MM.1S (cell line): ENCODE measurements around the gene DIS3L2.

Source experiments
- DNase-seq: peaks from one replicate; pipeline ENCODE4 v3.0.0-alpha.2; 2015
- H2AFZ ChIP-seq: fragments of 300-600 bp; sonication (generic); 2 replicates; pipeline ENCODE4 v1.6.0; 2016; ENCODE audit warnings: antibody characterized with exemption, low read length
- H3F3A ChIP-seq: fragments of 300-600 bp; sonication (generic); 2 replicates; pipeline ENCODE4 v1.6.1; 2016; ENCODE audit warnings: mild to moderate bottlenecking, antibody characterized with exemption, low read length, moderate library complexity, mixed read lengths; ENCODE audit not compliant: insufficient read depth
- H3K27ac ChIP-seq: fragments of 300-600 bp; sonication (generic); 2 replicates; pipeline ENCODE4 v1.5.1; 2016; ENCODE audit warnings: mild to moderate bottlenecking, low read length
- H3K27me3 ChIP-seq: fragments of 300-600 bp; sonication (generic); replicated peaks from 2 replicates; pipeline ENCODE4 v1.6.0; 2016; ENCODE audit warnings: low read length; ENCODE audit not compliant: insufficient read depth
- H3K36me3 ChIP-seq: fragments of 300-600 bp; sonication (generic); replicated peaks from 2 replicates; pipeline ENCODE4 v1.6.1; 2016; ENCODE audit warnings: mild to moderate bottlenecking, low read length, mixed read lengths; ENCODE audit not compliant: insufficient read depth
- H3K4me1 ChIP-seq: fragments of 300-600 bp; sonication (generic); 2 replicates; pipeline ENCODE4 v1.6.1; 2016; ENCODE audit warnings: low read length, mixed read lengths
- H3K4me2 ChIP-seq: fragments of 300-600 bp; sonication (generic); 2 replicates; pipeline ENCODE4 v1.6.0; 2016; ENCODE audit warnings: low read depth, low read length
- H3K4me3 ChIP-seq: fragments of 300-600 bp; sonication (generic); 2 replicates; pipeline ENCODE4 v1.5.1; 2016; ENCODE audit warnings: low read length, mixed read lengths
- H3K79me2 ChIP-seq: fragments of 300-600 bp; sonication (generic); 2 replicates; pipeline ENCODE4 v1.6.1; 2016; ENCODE audit warnings: mixed run types, low read length, mixed read lengths
- H3K9ac ChIP-seq: fragments of 300-600 bp; sonication (generic); 2 replicates; pipeline ENCODE4 v1.6.1; 2016; ENCODE audit warnings: low read length, mixed read lengths
- H3K9me2 ChIP-seq: fragments of 300-600 bp; sonication (generic); replicated peaks from 2 replicates; pipeline ENCODE4 v1.6.1; 2016; ENCODE audit warnings: mild to moderate bottlenecking, low read length, mixed read lengths; ENCODE audit not compliant: insufficient read depth
- H3K9me3 ChIP-seq: fragments of 300-600 bp; sonication (generic); replicated peaks from 2 replicates; pipeline ENCODE4 v1.6.1; 2016; ENCODE audit warnings: mild to moderate bottlenecking, low read length, mixed read lengths; ENCODE audit not compliant: insufficient read depth
- H4K20me1 ChIP-seq: fragments of 300-600 bp; sonication (generic); 2 replicates; pipeline ENCODE4 v1.6.1; 2016; ENCODE audit warnings: mild to moderate bottlenecking, low read length, moderate library complexity, mixed read lengths; ENCODE audit not compliant: insufficient read depth
- EZH2 ChIP-seq: fragments of 300-600 bp; sonication (generic); optimal IDR thresholded peaks from 2 replicates; pipeline ENCODE3; 2017; ENCODE audit warnings: low read depth, mild to moderate bottlenecking, antibody characterized with exemption, low read length, mixed read lengths
- EZH2phosphoT487 ChIP-seq: fragments of 300-600 bp; sonication (generic); IDR thresholded peaks from 2 replicates; pipeline ENCODE4 v1.6.1; 2018; ENCODE audit warnings: antibody characterized with exemption, low read length
- TF ChIP-seq, protein P1 (sequence below): fragments of 300-600 bp; sonication (generic); IDR thresholded peaks from 2 replicates; pipeline ENCODE4 v1.5.1; 2016; ENCODE audit warnings: antibody characterized with exemption, low read length, mixed read lengths

Gene DIS3L2

DNA sequence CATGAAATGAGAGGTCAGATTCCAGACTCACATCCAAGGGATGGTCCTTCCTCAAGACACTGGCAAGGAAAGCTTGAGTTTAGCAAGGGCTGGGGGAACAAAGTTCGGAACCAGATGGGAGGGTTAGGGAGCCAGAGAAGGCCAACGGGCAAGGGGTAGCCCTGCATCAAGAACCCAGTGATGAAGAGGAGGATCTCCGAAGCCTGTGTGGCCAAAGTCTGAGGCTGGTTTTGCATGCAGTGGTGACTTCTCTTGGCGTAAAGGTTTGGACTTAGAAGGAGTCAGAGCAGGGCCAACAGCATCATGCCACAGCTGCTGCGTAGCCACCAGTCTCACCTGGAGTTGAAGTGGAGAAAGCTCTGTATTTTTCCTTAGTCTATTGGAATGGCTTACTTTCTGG is 293.5 kb downstream of the DIS3L2 start:
- DNase-seq = no peak
- no peaks in the 10 kb centered on the region for H3F3A ChIP-seq
- no peaks in the 10 kb centered on the region for H3K4me1 ChIP-seq
- H3K4me3 ChIP-seq = no peak overlapping the region
- no peaks in the 10 kb centered on the region for H3K36me3 ChIP-seq
- TF ChIP-seq EZH2phosphoT487 (no peak), EZH2 (no peak)
- TF ChIP-seq, protein P1, sequence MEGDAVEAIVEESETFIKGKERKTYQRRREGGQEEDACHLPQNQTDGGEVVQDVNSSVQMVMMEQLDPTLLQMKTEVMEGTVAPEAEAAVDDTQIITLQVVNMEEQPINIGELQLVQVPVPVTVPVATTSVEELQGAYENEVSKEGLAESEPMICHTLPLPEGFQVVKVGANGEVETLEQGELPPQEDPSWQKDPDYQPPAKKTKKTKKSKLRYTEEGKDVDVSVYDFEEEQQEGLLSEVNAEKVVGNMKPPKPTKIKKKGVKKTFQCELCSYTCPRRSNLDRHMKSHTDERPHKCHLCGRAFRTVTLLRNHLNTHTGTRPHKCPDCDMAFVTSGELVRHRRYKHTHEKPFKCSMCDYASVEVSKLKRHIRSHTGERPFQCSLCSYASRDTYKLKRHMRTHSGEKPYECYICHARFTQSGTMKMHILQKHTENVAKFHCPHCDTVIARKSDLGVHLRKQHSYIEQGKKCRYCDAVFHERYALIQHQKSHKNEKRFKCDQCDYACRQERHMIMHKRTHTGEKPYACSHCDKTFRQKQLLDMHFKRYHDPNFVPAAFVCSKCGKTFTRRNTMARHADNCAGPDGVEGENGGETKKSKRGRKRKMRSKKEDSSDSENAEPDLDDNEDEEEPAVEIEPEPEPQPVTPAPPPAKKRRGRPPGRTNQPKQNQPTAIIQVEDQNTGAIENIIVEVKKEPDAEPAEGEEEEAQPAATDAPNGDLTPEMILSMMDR = no peak
- H3K9ac ChIP-seq = no peak overlapping the region
- no peaks in the 10 kb centered on the region for H3K27me3 ChIP-seq
- no peaks in the 10 kb centered on the region for H3K9me2 ChIP-seq
- H3K27ac ChIP-seq = no peak overlapping the region
- no peaks in the 10 kb centered on the region for H4K20me1 ChIP-seq
- no peak overlapping the region for H2AFZ ChIP-seq
- H3K79me2 ChIP-seq = no peaks in the 10 kb centered on the region
- H3K4me2 ChIP-seq = no peak overlapping the region
- no peaks in the 10 kb centered on the region for H3K9me3 ChIP-seq

DNA sequence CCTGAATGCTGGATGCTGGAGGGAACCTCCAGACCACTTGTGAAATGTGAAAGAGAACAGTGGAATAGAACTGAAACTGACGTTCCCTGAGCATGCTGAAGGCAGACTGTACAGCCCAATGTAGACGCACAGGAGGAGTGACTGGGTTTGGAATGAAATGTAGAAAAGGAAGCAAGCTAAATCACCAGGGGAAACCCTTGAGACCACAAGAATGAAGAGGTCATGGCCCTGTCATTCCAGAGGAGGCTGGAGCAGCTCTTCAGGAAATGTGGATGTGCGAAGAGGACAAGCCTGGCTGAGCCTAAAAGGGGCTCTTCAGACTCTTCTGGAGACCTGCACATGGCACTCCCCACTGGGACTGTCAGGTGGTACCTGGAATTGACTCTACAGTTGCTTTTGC is 298.6 kb downstream of the DIS3L2 start:
- no peaks in the 10 kb centered on the region for H4K20me1 ChIP-seq
- no peak for TF ChIP-seq EZH2phosphoT487
- no peak for TF ChIP-seq EZH2
- TF ChIP-seq, protein P1 = no peak
- no peak overlapping the region for H3K4me3 ChIP-seq
- H3K4me1 ChIP-seq = no peaks in the 10 kb centered on the region
- H3K27me3 ChIP-seq = no peaks in the 10 kb centered on the region
- H3K9me2 ChIP-seq = no peaks in the 10 kb centered on the region
- H2AFZ ChIP-seq = no peak overlapping the region
- H3K79me2 ChIP-seq = no peaks in the 10 kb centered on the region
- H3K27ac ChIP-seq = no peak overlapping the region
- no peaks in the 10 kb centered on the region for H3K36me3 ChIP-seq
- no peaks in the 10 kb centered on the region for H3K9me3 ChIP-seq
- H3F3A ChIP-seq = no peaks in the 10 kb centered on the region
- DNase-seq = no peak
- H3K4me2 ChIP-seq = no peak overlapping the region
- H3K9ac ChIP-seq = no peak overlapping the region

DNA sequence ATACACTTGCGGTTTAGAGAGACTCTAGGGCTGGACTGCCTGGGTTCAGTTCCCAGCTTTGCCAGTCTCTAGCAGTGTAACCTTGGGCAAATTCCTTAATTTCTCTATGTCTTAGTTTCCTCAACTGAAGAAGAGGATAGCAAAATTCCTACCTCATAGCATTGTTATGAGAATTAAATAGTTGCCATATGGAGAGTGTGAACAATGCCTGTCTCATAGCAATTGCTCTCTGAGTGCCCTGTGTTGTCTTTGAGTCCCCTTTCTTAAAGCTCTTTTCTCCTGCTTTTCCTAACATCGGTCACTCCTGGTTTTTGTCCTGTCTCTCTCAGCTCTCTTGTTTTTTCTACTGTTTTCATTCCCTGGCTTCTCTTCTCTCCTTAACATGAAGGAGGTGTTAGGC is 300.3 kb downstream of the DIS3L2 start:
- Histone ChIP-seq H3K4me1 (no peaks in the 10 kb centered on the region), H3K9me3 (no peaks in the 10 kb centered on the region), H3K36me3 (no peaks in the 10 kb centered on the region), H3K4me3 (no peak overlapping the region), H3K4me2 (no peak overlapping the region), H3F3A (no peaks in the 10 kb centered on the region), H3K27me3 (no peaks in the 10 kb centered on the region), H3K27ac (no peak overlapping the region), H3K9me2 (no peaks in the 10 kb centered on the region), H3K9ac (no peak overlapping the region), H2AFZ (no peak overlapping the region), H4K20me1 (no peaks in the 10 kb centered on the region), H3K79me2 (no peaks in the 10 kb centered on the region)
- no peak for DNase-seq
- TF ChIP-seq, protein P1 = no peak
- TF ChIP-seq EZH2phosphoT487 = no peak
- no peak for TF ChIP-seq EZH2
